GM23338 (cell line): ENCODE measurements around the gene UBASH3B. TPM values are rescaled to one million over a fixed set of nuclear protein-coding genes. Genes with fewer than 3 reads are reported as not detected.

Source experiments
- ATAC-seq: fragments of 200-7000 bp; cut with Tn5 transposase; 3 replicates; pipeline ENCODE4 v1.9.1; 2020
- DNase-seq: peaks from one replicate; pipeline ENCODE4 v3.0.0-alpha.2; 2015; ENCODE audit warnings: low spot score
- H2AFZ ChIP-seq: fragments of 200-600 bp; sonication (generic); 2 replicates; pipeline ENCODE4 v1.8.0; 2016; ENCODE audit warnings: antibody characterized with exemption, mild to moderate bottlenecking, moderate library complexity
- H3F3A ChIP-seq: fragments of 200-600 bp; sonication (generic); replicated peaks from 2 replicates; pipeline ENCODE4 v1.8.0; 2017; ENCODE audit warnings: antibody characterized with exemption, mixed run types, low read depth
- H3K27ac ChIP-seq: fragments of 200-600 bp; sonication (generic); 2 replicates; pipeline ENCODE4 v1.6.1; 2016; ENCODE audit warnings: low read depth
- H3K27me3 ChIP-seq: fragments of 200-600 bp; sonication (generic); 2 replicates; pipeline ENCODE4 v1.8.0; 2016; ENCODE audit warnings: mild to moderate bottlenecking, mixed run types, moderate library complexity; ENCODE audit not compliant: insufficient read depth
- H3K36me3 ChIP-seq: fragments of 200-600 bp; sonication (generic); 2 replicates; pipeline ENCODE4 v1.8.0; 2016; ENCODE audit warnings: mild to moderate bottlenecking; ENCODE audit not compliant: insufficient read depth
- H3K4me1 ChIP-seq: fragments of 200-600 bp; sonication (generic); 2 replicates; pipeline ENCODE4 v1.8.0; 2016; ENCODE audit warnings: mild to moderate bottlenecking, moderate library complexity; ENCODE audit not compliant: insufficient read depth
- H3K4me2 ChIP-seq: fragments of 200-600 bp; sonication (generic); 2 replicates; pipeline ENCODE4 v1.7.1; 2017; ENCODE audit warnings: mixed run types
- H3K4me3 ChIP-seq: fragments of 200-600 bp; sonication (generic); 2 replicates; pipeline ENCODE4 v1.6.1; 2016; ENCODE audit warnings: mixed run types
- H3K79me2 ChIP-seq: fragments of 200-600 bp; sonication (generic); replicated peaks from 2 replicates; pipeline ENCODE4 v1.8.0; 2017; ENCODE audit warnings: mild to moderate bottlenecking; ENCODE audit not compliant: insufficient read depth
- H3K9me2 ChIP-seq: fragments of 200-600 bp; sonication (generic); 2 replicates; pipeline ENCODE4 v1.8.0; 2017; ENCODE audit not compliant: insufficient read depth
- H4K20me1 ChIP-seq: fragments of 200-600 bp; sonication (generic); replicated peaks from 2 replicates; pipeline ENCODE4 v1.8.0; 2017; ENCODE audit warnings: mild to moderate bottlenecking; ENCODE audit not compliant: insufficient read depth
- H3K27ac Mint-ChIP-seq: 2 replicates; pipeline ENCODE4 v1.8.0; 2020; ENCODE audit warnings: inconsistent platforms, mild to moderate bottlenecking, moderate library complexity, mixed read lengths
- H3K27me3 Mint-ChIP-seq: 3 replicates; pipeline ENCODE4 v1.8.0; 2022; ENCODE audit warnings: low read depth, mild to moderate bottlenecking, moderate library complexity, mixed read lengths, inconsistent platforms; ENCODE audit not compliant: insufficient read depth, poor library complexity
- H3K36me3 Mint-ChIP-seq: 3 replicates; pipeline ENCODE4 v1.8.0; 2021; ENCODE audit warnings: low read depth, mild to moderate bottlenecking, inconsistent platforms, moderate library complexity, mixed read lengths
- H3K4me1 Mint-ChIP-seq: 3 replicates; pipeline ENCODE4 v1.8.0; 2020; ENCODE audit warnings: mild to moderate bottlenecking, inconsistent platforms, mixed read lengths
- H3K4me3 Mint-ChIP-seq: 3 replicates; pipeline ENCODE4 v1.8.0; 2021; ENCODE audit warnings: moderate library complexity, mild to moderate bottlenecking, inconsistent platforms, mixed read lengths
- H3K9me3 Mint-ChIP-seq: 3 replicates; pipeline ENCODE4 v1.8.0; 2020; ENCODE audit warnings: moderate library complexity, mild to moderate bottlenecking, inconsistent platforms, mixed read lengths
- CREB1 ChIP-seq: fragments of 250-450 bp; sonication (Bioruptor Pico); IDR thresholded peaks from 2 replicates; pipeline ENCODE4 v1.5.0; 2020; ENCODE audit warnings: low read depth, mild to moderate bottlenecking, moderate library complexity
- ETS1 ChIP-seq: IDR thresholded peaks from 2 replicates; pipeline ENCODE4 v1.6.1; 2016; ENCODE audit warnings: antibody characterized with exemption
- EZH2 ChIP-seq: fragments of 200-600 bp; sonication (generic); IDR thresholded peaks from one replicate; pipeline ENCODE4 v1.8.0; 2017; ENCODE audit warnings: antibody characterized with exemption, mild to moderate bottlenecking, low read depth; ENCODE audit not compliant: unreplicated experiment
- EZH2phosphoT487 ChIP-seq: fragments of 200-600 bp; sonication (generic); IDR thresholded peaks from one replicate; pipeline ENCODE4 v1.8.1; 2018; ENCODE audit warnings: antibody characterized with exemption; ENCODE audit not compliant: unreplicated experiment
- JUNB ChIP-seq: IDR thresholded peaks from one replicate; pipeline ENCODE4 v1.6.1; 2016; ENCODE audit warnings: antibody characterized with exemption; ENCODE audit not compliant: unreplicated experiment
- NANOG ChIP-seq: IDR thresholded peaks from 2 replicates; pipeline ENCODE4 v1.6.1; 2016; ENCODE audit warnings: antibody characterized with exemption, borderline replicate concordance
- POLR2AphosphoS5 ChIP-seq: IDR thresholded peaks from 2 replicates; pipeline ENCODE4 v1.6.1; 2016; ENCODE audit warnings: antibody characterized with exemption, low read depth
- STAT1 ChIP-seq: IDR thresholded peaks from one replicate; pipeline ENCODE4 v1.6.1; 2016; ENCODE audit warnings: antibody characterized with exemption; ENCODE audit not compliant: unreplicated experiment
- ZNF114 ChIP-seq: fragments of 250-450 bp; sonication (Bioruptor Pico); IDR thresholded peaks from 2 replicates; pipeline ENCODE4 v1.5.0; 2020; ENCODE audit warnings: mild to moderate bottlenecking, moderate library complexity
- ZNF331 ChIP-seq: fragments of 250-450 bp; sonication (Bioruptor Pico); IDR thresholded peaks from 2 replicates; pipeline ENCODE4 v1.5.0; 2020; ENCODE audit warnings: low read depth, mild to moderate bottlenecking, moderate library complexity
- polyA plus RNA-seq: library from polyadenylated mRNA; unstranded; fragments of >200 nt; fragmentation: Nextera tagmentation; extraction: Ambion mirVana; gene quantifications from 2 replicates; pipeline ENCODE4 v1.2.1, GENCODE V29; 2016
- total RNA-seq: library from RNA; depleted of rRNA; stranded (reverse); fragments of >200 nt; shearing (Covaris generic); gene quantifications from 2 replicates; pipeline ENCODE4 v1.2.3, GENCODE V29; 2014
- TF ChIP-seq, protein P1 (sequence below): IDR thresholded peaks from one replicate; pipeline ENCODE4 v1.6.1; 2018; ENCODE audit warnings: antibody characterized with exemption; ENCODE audit not compliant: unreplicated experiment
- TF ChIP-seq, protein P2 (sequence below): fragments of 250-450 bp; sonication (Bioruptor Pico); IDR thresholded peaks from 2 replicates; pipeline ENCODE4 v1.5.0; 2020; ENCODE audit warnings: mild to moderate bottlenecking, moderate library complexity
- TF ChIP-seq, protein P3 (sequence below), 2 experiments: fragments of 200-600 bp in 1 of 2; sonication (generic) in 1 of 2; conservative IDR thresholded peaks; 2 replicates each; pipeline versions ENCODE4 v1.5.1 to v1.6.1; 2016 to 2017; ENCODE audit warnings: antibody characterized with exemption in 2 of 2, low read depth in 2 of 2, mild to moderate bottlenecking in 2 of 2, moderate library complexity in 1 of 2

The UBASH3B gene
- total and polyA plus RNA-seq, 2 experiments from 2014 or later = 2.1 to 12.0 TPM

DNA sequence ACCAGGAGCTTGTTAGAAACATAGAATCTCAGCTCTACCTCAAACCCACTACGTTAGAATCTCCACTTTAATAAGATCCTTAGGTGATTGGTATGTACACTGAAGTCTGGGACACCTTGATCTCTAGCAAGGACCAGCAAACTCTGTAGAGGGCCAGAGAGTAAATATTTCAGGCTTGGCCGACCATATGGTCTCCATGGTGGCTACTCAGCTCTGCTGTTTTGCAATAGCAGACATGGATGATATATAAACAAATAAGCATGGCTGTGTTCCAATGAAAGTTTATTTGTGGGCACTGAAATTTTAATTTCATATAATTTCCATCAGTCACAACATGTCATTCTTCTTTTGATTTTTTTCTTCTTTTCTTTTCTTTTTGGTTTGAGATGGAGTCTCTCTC lies 23.9 kb downstream of the UBASH3B start:
- ATAC-seq = no peak
- H3K4me3 Mint-ChIP-seq = no peak overlapping the region
- no peaks in the 10 kb centered on the region for H3K27me3 ChIP-seq
- peaks cover 13% of the 10 kb centered on the region for H3K4me1 Mint-ChIP-seq
- H3K36me3 ChIP-seq = no peaks in the 10 kb centered on the region
- no peak overlapping the region for H3K27ac ChIP-seq
- H3K36me3 Mint-ChIP-seq = no peaks in the 10 kb centered on the region
- no peaks in the 10 kb centered on the region for H4K20me1 ChIP-seq
- no peaks in the 10 kb centered on the region for H3K4me1 ChIP-seq
- no peak overlapping the region for H2AFZ ChIP-seq
- no peak overlapping the region for H3K4me2 ChIP-seq
- no peak overlapping the region for H3K27ac Mint-ChIP-seq
- no peaks in the 10 kb centered on the region for H3F3A ChIP-seq
- H3K27me3 Mint-ChIP-seq = no peaks in the 10 kb centered on the region
- H3K79me2 ChIP-seq = no peaks in the 10 kb centered on the region; the same call in 1 of the 2 replicates
- TF ChIP-seq ZNF114 (CRISPR knock-in tag) (no peak), EZH2phosphoT487 (no peak), STAT1 (no peak), NANOG (no peak), ZNF331 (CRISPR knock-in tag) (no peak), POLR2AphosphoS5 (no peak), CREB1 (CRISPR knock-in tag) (no peak), ETS1 (no peak), JUNB (no peak), EZH2 (no peak)
- TF ChIP-seq, protein P1, sequence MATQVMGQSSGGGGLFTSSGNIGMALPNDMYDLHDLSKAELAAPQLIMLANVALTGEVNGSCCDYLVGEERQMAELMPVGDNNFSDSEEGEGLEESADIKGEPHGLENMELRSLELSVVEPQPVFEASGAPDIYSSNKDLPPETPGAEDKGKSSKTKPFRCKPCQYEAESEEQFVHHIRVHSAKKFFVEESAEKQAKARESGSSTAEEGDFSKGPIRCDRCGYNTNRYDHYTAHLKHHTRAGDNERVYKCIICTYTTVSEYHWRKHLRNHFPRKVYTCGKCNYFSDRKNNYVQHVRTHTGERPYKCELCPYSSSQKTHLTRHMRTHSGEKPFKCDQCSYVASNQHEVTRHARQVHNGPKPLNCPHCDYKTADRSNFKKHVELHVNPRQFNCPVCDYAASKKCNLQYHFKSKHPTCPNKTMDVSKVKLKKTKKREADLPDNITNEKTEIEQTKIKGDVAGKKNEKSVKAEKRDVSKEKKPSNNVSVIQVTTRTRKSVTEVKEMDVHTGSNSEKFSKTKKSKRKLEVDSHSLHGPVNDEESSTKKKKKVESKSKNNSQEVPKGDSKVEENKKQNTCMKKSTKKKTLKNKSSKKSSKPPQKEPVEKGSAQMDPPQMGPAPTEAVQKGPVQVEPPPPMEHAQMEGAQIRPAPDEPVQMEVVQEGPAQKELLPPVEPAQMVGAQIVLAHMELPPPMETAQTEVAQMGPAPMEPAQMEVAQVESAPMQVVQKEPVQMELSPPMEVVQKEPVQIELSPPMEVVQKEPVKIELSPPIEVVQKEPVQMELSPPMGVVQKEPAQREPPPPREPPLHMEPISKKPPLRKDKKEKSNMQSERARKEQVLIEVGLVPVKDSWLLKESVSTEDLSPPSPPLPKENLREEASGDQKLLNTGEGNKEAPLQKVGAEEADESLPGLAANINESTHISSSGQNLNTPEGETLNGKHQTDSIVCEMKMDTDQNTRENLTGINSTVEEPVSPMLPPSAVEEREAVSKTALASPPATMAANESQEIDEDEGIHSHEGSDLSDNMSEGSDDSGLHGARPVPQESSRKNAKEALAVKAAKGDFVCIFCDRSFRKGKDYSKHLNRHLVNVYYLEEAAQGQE = no peak
- TF ChIP-seq, protein P2, sequence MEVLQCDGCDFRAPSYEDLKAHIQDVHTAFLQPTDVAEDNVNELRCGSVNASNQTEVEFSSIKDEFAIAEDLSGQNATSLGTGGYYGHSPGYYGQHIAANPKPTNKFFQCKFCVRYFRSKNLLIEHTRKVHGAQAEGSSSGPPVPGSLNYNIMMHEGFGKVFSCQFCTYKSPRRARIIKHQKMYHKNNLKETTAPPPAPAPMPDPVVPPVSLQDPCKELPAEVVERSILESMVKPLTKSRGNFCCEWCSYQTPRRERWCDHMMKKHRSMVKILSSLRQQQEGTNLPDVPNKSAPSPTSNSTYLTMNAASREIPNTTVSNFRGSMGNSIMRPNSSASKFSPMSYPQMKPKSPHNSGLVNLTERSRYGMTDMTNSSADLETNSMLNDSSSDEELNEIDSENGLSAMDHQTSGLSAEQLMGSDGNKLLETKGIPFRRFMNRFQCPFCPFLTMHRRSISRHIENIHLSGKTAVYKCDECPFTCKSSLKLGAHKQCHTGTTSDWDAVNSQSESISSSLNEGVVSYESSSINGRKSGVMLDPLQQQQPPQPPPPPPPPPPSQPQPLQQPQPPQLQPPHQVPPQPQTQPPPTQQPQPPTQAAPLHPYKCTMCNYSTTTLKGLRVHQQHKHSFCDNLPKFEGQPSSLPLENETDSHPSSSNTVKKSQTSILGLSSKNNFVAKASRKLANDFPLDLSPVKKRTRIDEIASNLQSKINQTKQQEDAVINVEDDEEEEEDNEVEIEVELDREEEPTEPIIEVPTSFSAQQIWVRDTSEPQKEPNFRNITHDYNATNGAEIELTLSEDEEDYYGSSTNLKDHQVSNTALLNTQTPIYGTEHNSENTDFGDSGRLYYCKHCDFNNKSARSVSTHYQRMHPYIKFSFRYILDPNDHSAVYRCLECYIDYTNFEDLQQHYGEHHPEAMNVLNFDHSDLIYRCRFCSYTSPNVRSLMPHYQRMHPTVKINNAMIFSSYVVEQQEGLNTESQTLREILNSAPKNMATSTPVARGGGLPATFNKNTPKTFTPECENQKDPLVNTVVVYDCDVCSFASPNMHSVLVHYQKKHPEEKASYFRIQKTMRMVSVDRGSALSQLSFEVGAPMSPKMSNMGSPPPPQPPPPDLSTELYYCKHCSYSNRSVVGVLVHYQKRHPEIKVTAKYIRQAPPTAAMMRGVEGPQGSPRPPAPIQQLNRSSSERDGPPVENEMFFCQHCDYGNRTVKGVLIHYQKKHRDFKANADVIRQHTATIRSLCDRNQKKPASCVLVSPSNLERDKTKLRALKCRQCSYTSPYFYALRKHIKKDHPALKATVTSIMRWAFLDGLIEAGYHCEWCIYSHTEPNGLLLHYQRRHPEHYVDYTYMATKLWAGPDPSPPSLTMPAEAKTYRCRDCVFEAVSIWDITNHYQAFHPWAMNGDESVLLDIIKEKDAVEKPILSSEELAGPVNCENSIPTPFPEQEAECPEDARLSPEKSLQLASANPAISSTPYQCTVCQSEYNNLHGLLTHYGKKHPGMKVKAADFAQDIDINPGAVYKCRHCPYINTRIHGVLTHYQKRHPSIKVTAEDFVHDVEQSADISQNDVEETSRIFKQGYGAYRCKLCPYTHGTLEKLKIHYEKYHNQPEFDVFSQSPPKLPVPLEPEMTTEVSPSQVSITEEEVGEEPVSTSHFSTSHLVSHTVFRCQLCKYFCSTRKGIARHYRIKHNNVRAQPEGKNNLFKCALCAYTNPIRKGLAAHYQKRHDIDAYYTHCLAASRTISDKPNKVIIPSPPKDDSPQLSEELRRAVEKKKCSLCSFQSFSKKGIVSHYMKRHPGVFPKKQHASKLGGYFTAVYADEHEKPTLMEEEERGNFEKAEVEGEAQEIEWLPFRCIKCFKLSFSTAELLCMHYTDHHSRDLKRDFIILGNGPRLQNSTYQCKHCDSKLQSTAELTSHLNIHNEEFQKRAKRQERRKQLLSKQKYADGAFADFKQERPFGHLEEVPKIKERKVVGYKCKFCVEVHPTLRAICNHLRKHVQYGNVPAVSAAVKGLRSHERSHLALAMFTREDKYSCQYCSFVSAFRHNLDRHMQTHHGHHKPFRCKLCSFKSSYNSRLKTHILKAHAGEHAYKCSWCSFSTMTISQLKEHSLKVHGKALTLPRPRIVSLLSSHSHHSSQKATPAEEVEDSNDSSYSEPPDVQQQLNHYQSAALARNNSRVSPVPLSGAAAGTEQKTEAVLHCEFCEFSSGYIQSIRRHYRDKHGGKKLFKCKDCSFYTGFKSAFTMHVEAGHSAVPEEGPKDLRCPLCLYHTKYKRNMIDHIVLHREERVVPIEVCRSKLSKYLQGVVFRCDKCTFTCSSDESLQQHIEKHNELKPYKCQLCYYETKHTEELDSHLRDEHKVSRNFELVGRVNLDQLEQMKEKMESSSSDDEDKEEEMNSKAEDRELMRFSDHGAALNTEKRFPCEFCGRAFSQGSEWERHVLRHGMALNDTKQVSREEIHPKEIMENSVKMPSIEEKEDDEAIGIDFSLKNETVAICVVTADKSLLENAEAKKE (CRISPR knock-in tag) = no peak
- TF ChIP-seq, protein P3, sequence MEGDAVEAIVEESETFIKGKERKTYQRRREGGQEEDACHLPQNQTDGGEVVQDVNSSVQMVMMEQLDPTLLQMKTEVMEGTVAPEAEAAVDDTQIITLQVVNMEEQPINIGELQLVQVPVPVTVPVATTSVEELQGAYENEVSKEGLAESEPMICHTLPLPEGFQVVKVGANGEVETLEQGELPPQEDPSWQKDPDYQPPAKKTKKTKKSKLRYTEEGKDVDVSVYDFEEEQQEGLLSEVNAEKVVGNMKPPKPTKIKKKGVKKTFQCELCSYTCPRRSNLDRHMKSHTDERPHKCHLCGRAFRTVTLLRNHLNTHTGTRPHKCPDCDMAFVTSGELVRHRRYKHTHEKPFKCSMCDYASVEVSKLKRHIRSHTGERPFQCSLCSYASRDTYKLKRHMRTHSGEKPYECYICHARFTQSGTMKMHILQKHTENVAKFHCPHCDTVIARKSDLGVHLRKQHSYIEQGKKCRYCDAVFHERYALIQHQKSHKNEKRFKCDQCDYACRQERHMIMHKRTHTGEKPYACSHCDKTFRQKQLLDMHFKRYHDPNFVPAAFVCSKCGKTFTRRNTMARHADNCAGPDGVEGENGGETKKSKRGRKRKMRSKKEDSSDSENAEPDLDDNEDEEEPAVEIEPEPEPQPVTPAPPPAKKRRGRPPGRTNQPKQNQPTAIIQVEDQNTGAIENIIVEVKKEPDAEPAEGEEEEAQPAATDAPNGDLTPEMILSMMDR (conservative IDR thresholded peaks at IDR 0.05; ENCODE audit: low read depth in 2 of 2) = no peak
- no peak for DNase-seq
- H3K9me3 Mint-ChIP-seq = no peaks in the 10 kb centered on the region
- no peak overlapping the region for H3K4me3 ChIP-seq
- H3K9me2 ChIP-seq = no peaks in the 10 kb centered on the region
